ENCODE results near the gene RPP40. TPM values are rescaled to one million over a fixed set of nuclear protein-coding genes. Genes with fewer than 3 reads are reported as not detected.
A peak's percentile ranks its signal among the peaks of the same experiment; 100 is the strongest.

The RPP40 gene
- total and polyA plus RNA-seq, 9 of the 15 experiments (the other 6 are each of a cell fraction or from before 2014, with no cell fraction given): 22.6 to 114 (median 39.0) TPM

DNA sequence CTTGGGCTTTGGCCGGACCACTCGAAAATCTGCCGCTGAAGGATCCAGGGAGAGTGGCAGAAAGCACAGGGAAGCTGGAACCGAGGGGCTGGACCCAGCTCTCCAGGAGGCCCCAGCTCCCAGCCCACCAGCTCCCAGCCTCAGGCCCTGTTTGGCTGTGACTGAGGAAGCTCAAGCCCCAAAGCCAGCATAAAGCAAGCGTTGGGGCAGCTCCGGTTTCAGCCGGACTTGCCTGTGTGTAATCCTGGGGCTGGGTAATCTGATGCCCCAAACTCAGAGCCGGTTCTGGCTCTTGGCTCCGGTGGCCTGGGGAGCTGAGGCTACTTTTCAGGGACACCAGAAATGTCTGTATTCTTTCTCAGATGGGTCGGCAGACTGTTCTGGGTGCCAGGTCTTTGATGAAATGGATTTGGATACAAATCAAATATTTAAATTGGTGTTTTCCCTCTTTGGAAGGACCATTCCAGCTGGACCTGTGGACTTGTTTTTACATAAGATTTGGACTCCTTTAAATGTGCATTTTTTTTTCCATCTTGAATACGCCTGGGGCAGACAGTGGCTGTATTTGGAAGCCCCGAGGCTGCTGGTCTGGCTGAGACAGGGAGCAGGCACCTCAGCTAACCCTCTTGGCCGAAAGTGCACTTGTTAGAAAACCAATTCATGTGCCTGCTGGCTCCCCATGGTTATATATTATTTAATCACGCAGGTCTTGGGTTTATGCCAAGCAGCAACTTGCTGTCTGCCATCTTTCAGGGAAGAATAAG, 29.7 kb downstream of the RPP40 start:
- peaks cover 13 to 41% of the 10 kb centered on the region in 2 experiments; a peak in 4 of 5 replicates for H3K27me3 ChIP-seq (ENCODE audit: control insufficient read depth in 2 of 2, insufficient read depth in 2 of 2, low read length in 2 of 2)
- in situ Hi-C loops (cut with MboI) (no loop called here), intact Hi-C loops (cut with micrococcal nuclease) (no loop called here)
- peaks cover 4 to 8% of the 10 kb centered on the region in 2 experiments; a peak in 2 of 5 replicates for H3K4me1 ChIP-seq (replicated peaks in 1 of 2; ENCODE audit: control insufficient read depth in 2 of 2, insufficient read depth in 2 of 2, low read length in 2 of 2)
- FAIRE-seq (no peak), ATAC-seq (peak; percentile 76), DNase-seq (ENCODE audit: extremely low read depth in 1 of 4, low spot score in 3 of 4) (peak in 2 of 4 experiments; percentile 29 to 33)
- H3K9me1 ChIP-seq (ENCODE audit: control insufficient read depth, insufficient read depth, low read length): no peaks in the 10 kb centered on the region
- H4K20me1 ChIP-seq (replicated peaks; ENCODE audit: control insufficient read depth, insufficient read depth, low read length): no peaks in the 10 kb centered on the region
- H3K27ac ChIP-seq (ENCODE audit: extremely low read depth, low read depth, low read length): no peak overlapping the region
- POLR2A ChIA-PET: interaction anchor here (0.6 to 1.5 kb wide), 4 partner anchors 10 to 37 kb away, joined by 4 to 5 read pairs (median 4); no protein-coding TSS in a partner anchor
- BruUV-seq (replicated peaks): no TSS peak
- H3K4me2 ChIP-seq (ENCODE audit: insufficient read depth, low read length): no peak overlapping the region
- peaks cover 4% of the 10 kb centered on the region for H3K9me3 ChIP-seq (replicated peaks; ENCODE audit: control insufficient read depth, insufficient read depth, low read depth, low read length)
- peak overlapping the region in 1 of 2 experiments; percentile 80; a peak in 2 of 4 replicates for H3K9ac ChIP-seq (ENCODE audit: insufficient read depth in 1 of 2, low read depth in 2 of 2, low read length in 2 of 2)
- no peaks in the 10 kb centered on the region for H3K79me2 ChIP-seq (ENCODE audit: control insufficient read depth, insufficient read depth, low read length)
- peak overlapping the region; percentile 46; the same call in 1 of the 2 replicates for H2AFZ ChIP-seq (ENCODE audit: low read depth, low read length)
- 28% methylated on average over 14 of the region's 14 CpGs for WGBS (ENCODE audit: insufficient coverage, low coverage, missing lambda C conversion rate)
- no peak overlapping the region for H3K4me3 ChIP-seq
- no peaks in the 10 kb centered on the region for H3K36me3 ChIP-seq (ENCODE audit: control insufficient read depth, insufficient read depth, low read length)
- CTCF ChIA-PET (ENCODE audit: low intra/inter-chr PET ratio): no interaction called here
- TF ChIP-seq PHF20 (IDR thresholded peaks at IDR 0.05; ENCODE audit: partially characterized antibody) (no peak), KAT7 (CRISPR knock-in tag; IDR thresholded peaks at IDR 0.05; ENCODE audit: borderline replicate concordance) (0 out of 2 replicates have a peak, but pooled peaks have one; percentile 37), RNF219 (CRISPR knock-in tag; IDR thresholded peaks at IDR 0.05) (no peak), SLC30A9 (CRISPR knock-in tag; IDR thresholded peaks at IDR 0.05) (no peak), ZBTB49 (CRISPR knock-in tag; IDR thresholded peaks at IDR 0.05; ENCODE audit: borderline replicate concordance) (no peak), ARNT (IDR thresholded peaks at IDR 0.05) (no peak), NUFIP1 (IDR thresholded peaks at IDR 0.05; ENCODE audit: partially characterized antibody) (no peak), KLF10 (CRISPR knock-in tag; IDR thresholded peaks at IDR 0.05) (no peak), KLF16 (IDR thresholded peaks at IDR 0.05) (peak; percentile 40; the same call in 1 of the 2 replicates)
- TF ChIP-seq, protein P1, sequence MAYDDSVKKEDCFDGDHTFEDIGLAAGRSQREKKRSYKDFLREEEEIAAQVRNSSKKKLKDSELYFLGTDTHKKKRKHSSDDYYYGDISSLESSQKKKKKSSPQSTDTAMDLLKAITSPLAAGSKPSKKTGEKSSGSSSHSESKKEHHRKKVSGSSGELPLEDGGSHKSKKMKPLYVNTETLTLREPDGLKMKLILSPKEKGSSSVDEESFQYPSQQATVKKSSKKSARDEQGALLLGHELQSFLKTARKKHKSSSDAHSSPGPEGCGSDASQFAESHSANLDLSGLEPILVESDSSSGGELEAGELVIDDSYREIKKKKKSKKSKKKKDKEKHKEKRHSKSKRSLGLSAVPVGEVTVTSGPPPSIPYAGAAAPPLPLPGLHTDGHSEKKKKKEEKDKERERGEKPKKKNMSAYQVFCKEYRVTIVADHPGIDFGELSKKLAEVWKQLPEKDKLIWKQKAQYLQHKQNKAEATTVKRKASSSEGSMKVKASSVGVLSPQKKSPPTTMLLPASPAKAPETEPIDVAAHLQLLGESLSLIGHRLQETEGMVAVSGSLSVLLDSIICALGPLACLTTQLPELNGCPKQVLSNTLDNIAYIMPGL (CRISPR knock-in tag; IDR thresholded peaks at IDR 0.05): no peak

All from K562 (cell line).